Measurements from ENCODE around the gene ZC3H18. TPM values are rescaled to one million over a fixed set of nuclear protein-coding genes. Genes with fewer than 3 reads are reported as not detected.

The ZC3H18 gene
- total and polyA plus RNA-seq, 2 experiments from 2014 or later, result 30.0 to 40.7 TPM

DNA sequence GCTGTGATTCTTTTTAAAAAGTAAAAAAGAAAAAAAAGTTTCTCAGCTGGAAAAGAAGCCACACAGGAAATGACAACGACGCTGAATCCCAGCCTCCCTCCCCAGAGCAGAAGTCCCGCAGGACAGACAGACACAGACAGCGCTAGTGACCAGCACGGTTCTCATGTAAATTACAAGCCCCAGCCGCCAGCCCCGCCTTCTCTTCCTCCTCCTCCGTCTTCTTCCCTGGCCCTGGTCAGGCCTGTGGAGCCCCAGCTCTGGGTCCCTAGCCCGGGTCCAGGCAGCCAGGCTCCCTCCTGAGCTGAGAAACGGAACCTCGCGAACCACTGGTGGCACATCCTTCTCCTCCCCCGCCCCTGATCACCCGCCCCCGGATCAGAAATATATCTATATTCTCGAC lies 61.2 kb downstream of the ZC3H18 start:
- no peaks in the 10 kb centered on the region for H3K9me3 Mint-ChIP-seq
- H3K27me3 ChIP-seq (ENCODE audit: insufficient read depth), result no peaks in the 10 kb centered on the region; the same call in 1 of the 2 replicates
- no peaks in the 10 kb centered on the region for H3K9me2 ChIP-seq (ENCODE audit: insufficient read depth)
- peaks cover 42% of the 10 kb centered on the region for H3K36me3 Mint-ChIP-seq (ENCODE audit: low read depth)
- H3K4me3 Mint-ChIP-seq, result no peak overlapping the region; the same call in 2 of the 3 replicates
- peaks cover 10% of the 10 kb centered on the region; the same call in 1 of the 2 replicates for H3K4me1 ChIP-seq (ENCODE audit: insufficient read depth)
- DNase-seq (ENCODE audit: low spot score), result no peak
- H3K27ac Mint-ChIP-seq, result no peak overlapping the region; the same call in 1 of the 2 replicates
- peaks cover 13% of the 10 kb centered on the region; the same call in 1 of the 2 replicates for H3K36me3 ChIP-seq (ENCODE audit: insufficient read depth)
- TF ChIP-seq CTCF (conservative IDR thresholded peaks at IDR 0.05; ENCODE audit: low read depth in 2 of 2) (no peak), JUNB (IDR thresholded peaks at IDR 0.05; ENCODE audit: unreplicated experiment) (no peak), ZNF331 (CRISPR knock-in tag; IDR thresholded peaks at IDR 0.05; ENCODE audit: low read depth) (no peak), STAT1 (IDR thresholded peaks at IDR 0.05; ENCODE audit: unreplicated experiment) (no peak), REST (IDR thresholded peaks at IDR 0.05; ENCODE audit: unreplicated experiment) (no peak), ETS1 (IDR thresholded peaks at IDR 0.05) (no peak), CREB1 (CRISPR knock-in tag; IDR thresholded peaks at IDR 0.05; ENCODE audit: low read depth) (no peak), POLR2AphosphoS5 (IDR thresholded peaks at IDR 0.05; ENCODE audit: low read depth) (no peak), NANOG (IDR thresholded peaks at IDR 0.05; ENCODE audit: borderline replicate concordance) (no peak), EZH2 (IDR thresholded peaks at IDR 0.05; ENCODE audit: low read depth, unreplicated experiment) (no peak), ZNF114 (CRISPR knock-in tag; IDR thresholded peaks at IDR 0.05) (no peak), EZH2phosphoT487 (IDR thresholded peaks at IDR 0.05; ENCODE audit: unreplicated experiment) (no peak)
- TF ChIP-seq, protein P1, sequence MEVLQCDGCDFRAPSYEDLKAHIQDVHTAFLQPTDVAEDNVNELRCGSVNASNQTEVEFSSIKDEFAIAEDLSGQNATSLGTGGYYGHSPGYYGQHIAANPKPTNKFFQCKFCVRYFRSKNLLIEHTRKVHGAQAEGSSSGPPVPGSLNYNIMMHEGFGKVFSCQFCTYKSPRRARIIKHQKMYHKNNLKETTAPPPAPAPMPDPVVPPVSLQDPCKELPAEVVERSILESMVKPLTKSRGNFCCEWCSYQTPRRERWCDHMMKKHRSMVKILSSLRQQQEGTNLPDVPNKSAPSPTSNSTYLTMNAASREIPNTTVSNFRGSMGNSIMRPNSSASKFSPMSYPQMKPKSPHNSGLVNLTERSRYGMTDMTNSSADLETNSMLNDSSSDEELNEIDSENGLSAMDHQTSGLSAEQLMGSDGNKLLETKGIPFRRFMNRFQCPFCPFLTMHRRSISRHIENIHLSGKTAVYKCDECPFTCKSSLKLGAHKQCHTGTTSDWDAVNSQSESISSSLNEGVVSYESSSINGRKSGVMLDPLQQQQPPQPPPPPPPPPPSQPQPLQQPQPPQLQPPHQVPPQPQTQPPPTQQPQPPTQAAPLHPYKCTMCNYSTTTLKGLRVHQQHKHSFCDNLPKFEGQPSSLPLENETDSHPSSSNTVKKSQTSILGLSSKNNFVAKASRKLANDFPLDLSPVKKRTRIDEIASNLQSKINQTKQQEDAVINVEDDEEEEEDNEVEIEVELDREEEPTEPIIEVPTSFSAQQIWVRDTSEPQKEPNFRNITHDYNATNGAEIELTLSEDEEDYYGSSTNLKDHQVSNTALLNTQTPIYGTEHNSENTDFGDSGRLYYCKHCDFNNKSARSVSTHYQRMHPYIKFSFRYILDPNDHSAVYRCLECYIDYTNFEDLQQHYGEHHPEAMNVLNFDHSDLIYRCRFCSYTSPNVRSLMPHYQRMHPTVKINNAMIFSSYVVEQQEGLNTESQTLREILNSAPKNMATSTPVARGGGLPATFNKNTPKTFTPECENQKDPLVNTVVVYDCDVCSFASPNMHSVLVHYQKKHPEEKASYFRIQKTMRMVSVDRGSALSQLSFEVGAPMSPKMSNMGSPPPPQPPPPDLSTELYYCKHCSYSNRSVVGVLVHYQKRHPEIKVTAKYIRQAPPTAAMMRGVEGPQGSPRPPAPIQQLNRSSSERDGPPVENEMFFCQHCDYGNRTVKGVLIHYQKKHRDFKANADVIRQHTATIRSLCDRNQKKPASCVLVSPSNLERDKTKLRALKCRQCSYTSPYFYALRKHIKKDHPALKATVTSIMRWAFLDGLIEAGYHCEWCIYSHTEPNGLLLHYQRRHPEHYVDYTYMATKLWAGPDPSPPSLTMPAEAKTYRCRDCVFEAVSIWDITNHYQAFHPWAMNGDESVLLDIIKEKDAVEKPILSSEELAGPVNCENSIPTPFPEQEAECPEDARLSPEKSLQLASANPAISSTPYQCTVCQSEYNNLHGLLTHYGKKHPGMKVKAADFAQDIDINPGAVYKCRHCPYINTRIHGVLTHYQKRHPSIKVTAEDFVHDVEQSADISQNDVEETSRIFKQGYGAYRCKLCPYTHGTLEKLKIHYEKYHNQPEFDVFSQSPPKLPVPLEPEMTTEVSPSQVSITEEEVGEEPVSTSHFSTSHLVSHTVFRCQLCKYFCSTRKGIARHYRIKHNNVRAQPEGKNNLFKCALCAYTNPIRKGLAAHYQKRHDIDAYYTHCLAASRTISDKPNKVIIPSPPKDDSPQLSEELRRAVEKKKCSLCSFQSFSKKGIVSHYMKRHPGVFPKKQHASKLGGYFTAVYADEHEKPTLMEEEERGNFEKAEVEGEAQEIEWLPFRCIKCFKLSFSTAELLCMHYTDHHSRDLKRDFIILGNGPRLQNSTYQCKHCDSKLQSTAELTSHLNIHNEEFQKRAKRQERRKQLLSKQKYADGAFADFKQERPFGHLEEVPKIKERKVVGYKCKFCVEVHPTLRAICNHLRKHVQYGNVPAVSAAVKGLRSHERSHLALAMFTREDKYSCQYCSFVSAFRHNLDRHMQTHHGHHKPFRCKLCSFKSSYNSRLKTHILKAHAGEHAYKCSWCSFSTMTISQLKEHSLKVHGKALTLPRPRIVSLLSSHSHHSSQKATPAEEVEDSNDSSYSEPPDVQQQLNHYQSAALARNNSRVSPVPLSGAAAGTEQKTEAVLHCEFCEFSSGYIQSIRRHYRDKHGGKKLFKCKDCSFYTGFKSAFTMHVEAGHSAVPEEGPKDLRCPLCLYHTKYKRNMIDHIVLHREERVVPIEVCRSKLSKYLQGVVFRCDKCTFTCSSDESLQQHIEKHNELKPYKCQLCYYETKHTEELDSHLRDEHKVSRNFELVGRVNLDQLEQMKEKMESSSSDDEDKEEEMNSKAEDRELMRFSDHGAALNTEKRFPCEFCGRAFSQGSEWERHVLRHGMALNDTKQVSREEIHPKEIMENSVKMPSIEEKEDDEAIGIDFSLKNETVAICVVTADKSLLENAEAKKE (CRISPR knock-in tag; IDR thresholded peaks at IDR 0.05), result no peak
- H3K27ac ChIP-seq (ENCODE audit: low read depth), result no peak overlapping the region
- no peak for ATAC-seq
- H3F3A ChIP-seq (replicated peaks; ENCODE audit: low read depth), result peaks cover 14% of the 10 kb centered on the region; the same call in 1 of the 2 replicates
- H3K4me3 ChIP-seq, result no peak overlapping the region
- H4K20me1 ChIP-seq (replicated peaks; ENCODE audit: insufficient read depth), result 0 out of 2 replicates have a peak, but pooled peaks cover under 1% of the 10 kb centered on the region
- no peak overlapping the region for H2AFZ ChIP-seq
- H3K4me2 ChIP-seq, result no peak overlapping the region
- H3K4me1 Mint-ChIP-seq, result peaks cover 29% of the 10 kb centered on the region
- H3K27me3 Mint-ChIP-seq (ENCODE audit: insufficient read depth, low read depth, poor library complexity), result peaks cover 15% of the 10 kb centered on the region
- no peaks in the 10 kb centered on the region for H3K79me2 ChIP-seq (replicated peaks; ENCODE audit: insufficient read depth)
